ENCODE results near the gene SRC.

GRCh38 chr20:37358366-37359150, 12.6 kb downstream of the SRC start:
- TF ChIP-seq CTCF (IDR thresholded peaks at IDR 0.05), result no peak
- no peak for TF ChIP-seq POLR2A (IDR thresholded peaks at IDR 0.05)

Measured in lower leg skin (tissue), 3 donors.